HCT116 (cell line): ENCODE data around the gene RGS7. TPM values are rescaled to one million over a fixed set of nuclear protein-coding genes. Genes with fewer than 3 reads are reported as not detected.

ENCODE experiments used
- ATAC-seq: fragments of 200-7000 bp; cut with Tn5 transposase; 2 replicates; pipeline ENCODE4 v1.9.1; 2020; ENCODE audit warnings: mild to moderate bottlenecking, moderate library complexity
- BruUV-seq: library from RNA; stranded (reverse); fragments of 400-500 nt; replicated peaks from 2 replicates; lab custom pipeline; 2021; lab: Mats Ljungman, UMichigan
- CTCF ChIA-PET: fragments of 300-600 bp; sonication (Branson Sonifier 250); formaldehyde crosslinking; loops from one replicate; lab custom pipeline; 2021; ENCODE audit warnings: antibody characterized with exemption; lab: Charles Lee
- POLR2A ChIA-PET: fragments of 300-600, 350-600 bp; sonication (Branson Sonifier 250); formaldehyde crosslinking; loops from one replicate; lab custom pipeline; 2021; ENCODE audit warnings: antibody characterized with exemption; lab: Charles Lee
- RAD21 ChIA-PET, 2 experiments: fragments of 300-600 bp; sonication (Branson Sonifier 250); formaldehyde crosslinking; loops; one replicate each; lab custom pipeline; 2023; ENCODE audit warnings: low total read pairs in 2 of 2; ENCODE audit not compliant: uncharacterized antibody in 2 of 2, unreplicated experiment in 2 of 2, low non-redundant PET in 1 of 2; lab: Charles Lee
- DNase-seq: peaks from one replicate; pipeline ENCODE4 v3.0.0-alpha.2; 2010; ENCODE audit warnings: low read depth, low spot score
- H2AFZ ChIP-seq: fragments of 200-600 bp; shearing (Covaris generic), sonication (generic); 2 replicates; pipeline ENCODE4 v1.6.1; 2017; ENCODE audit warnings: low read depth, mixed run types, mixed read lengths, antibody characterized with exemption, low read length; ENCODE audit not compliant: poor library complexity, severe bottlenecking
- H3K27ac ChIP-seq: 2 replicates; pipeline ENCODE4 v1.5.1; 2012; ENCODE audit warnings: low read depth, low read length
- H3K27me3 ChIP-seq: fragments of 200-600 bp; sonication (generic); 2 replicates; pipeline ENCODE4 v1.6.1; 2016; ENCODE audit warnings: mixed run types, low read length, mixed read lengths; ENCODE audit not compliant: insufficient read depth
- H3K36me3 ChIP-seq, 2 experiments: fragments of 200-500 bp in 1 of 2; fragments of 200-600 bp in 1 of 2; sonication (Bioruptor generic) in 1 of 2; sonication (generic) in 1 of 2; 2 replicates each; pipeline versions ENCODE4 v1.5.1 to v1.6.1; 2014 to 2016; ENCODE audit warnings: low read length in 2 of 2, inconsistent platforms in 1 of 2, mixed read lengths in 1 of 2, mixed run types in 1 of 2; ENCODE audit not compliant: insufficient read depth in 2 of 2, control insufficient read depth in 1 of 2
- H3K4me1 ChIP-seq, 2 experiments: fragments of 200-600 bp in 1 of 2; sonication (generic) in 1 of 2; 2 replicates each; pipeline versions ENCODE4 v1.5.1 to v1.6.1; 2012 to 2017; ENCODE audit warnings: low read length in 2 of 2, inconsistent platforms in 1 of 2, mild to moderate bottlenecking in 1 of 2, mixed read lengths in 1 of 2, mixed run types in 1 of 2, moderate library complexity in 1 of 2; ENCODE audit not compliant: insufficient read depth in 2 of 2, control insufficient read depth in 1 of 2
- H3K4me2 ChIP-seq: fragments of 200-600 bp; sonication (generic); 2 replicates; pipeline ENCODE4 v1.6.1; 2017; ENCODE audit warnings: mixed run types, low read length, mixed read lengths
- H3K4me3 ChIP-seq, 2 experiments: fragments of 200-600 bp in 1 of 2; sonication (generic) in 1 of 2; replicated peaks in 1 of 2; 2 replicates each; pipeline ENCODE4 v1.5.1; 2011 to 2016; ENCODE audit warnings: low read length in 2 of 2, control low read depth in 1 of 2, low read depth in 1 of 2, mild to moderate bottlenecking in 1 of 2, mixed read lengths in 1 of 2, mixed run types in 1 of 2
- H3K79me2 ChIP-seq: fragments of 200-600 bp; sonication (generic); 2 replicates; pipeline ENCODE4 v1.6.1; 2017; ENCODE audit warnings: mild to moderate bottlenecking, mixed run types, low read length, moderate library complexity, mixed read lengths; ENCODE audit not compliant: insufficient read depth
- H3K9ac ChIP-seq: fragments of 200-600 bp; sonication (generic); 2 replicates; pipeline ENCODE4 v1.6.1; 2016; ENCODE audit warnings: low read length, mixed read lengths
- H3K9me2 ChIP-seq: fragments of 200-600 bp; sonication (generic), shearing (Covaris generic); 2 replicates; pipeline ENCODE4 v1.6.1; 2017; ENCODE audit warnings: mixed run types, mild to moderate bottlenecking, moderate library complexity; ENCODE audit not compliant: insufficient read depth
- H3K9me3 ChIP-seq, 2 experiments: fragments of 200-500 bp in 1 of 2; fragments of 200-600 bp in 1 of 2; sonication (Bioruptor generic) in 1 of 2; sonication (generic) in 1 of 2; 2 replicates each; pipeline ENCODE4 v1.6.1; 2014 to 2017; ENCODE audit warnings: low read length in 2 of 2, mixed read lengths in 2 of 2, inconsistent platforms in 1 of 2, low read depth in 1 of 2, mild to moderate bottlenecking in 1 of 2, mixed run types in 1 of 2, moderate library complexity in 1 of 2; ENCODE audit not compliant: control insufficient read depth in 1 of 2, insufficient read depth in 1 of 2
- H4K20me1 ChIP-seq: fragments of 200-600 bp; sonication (generic), shearing (Covaris generic); 2 replicates; pipeline ENCODE4 v1.6.1; 2017; ENCODE audit warnings: mixed run types, mild to moderate bottlenecking, moderate library complexity; ENCODE audit not compliant: insufficient read depth
- ATF3 ChIP-seq: IDR thresholded peaks from 2 replicates; pipeline ENCODE4 v1.6.1; 2012
- CEBPB ChIP-seq: IDR thresholded peaks from 2 replicates; pipeline ENCODE4 v1.6.1; 2012; ENCODE audit warnings: low read depth
- CTCF ChIP-seq, 3 experiments: fragments of 200-600 bp in 1 of 3; sonication (generic) in 1 of 3; IDR thresholded peaks in 2 of 3; conservative IDR thresholded peaks in 1 of 3; 2 replicates each; pipeline ENCODE4 v1.5.1; 2012 to 2017; ENCODE audit warnings: low read depth in 2 of 3, low read length in 2 of 3, antibody characterized with exemption in 1 of 3, borderline replicate concordance in 1 of 3, control low read depth in 1 of 3, mild to moderate bottlenecking in 1 of 3, mixed read lengths in 1 of 3, mixed run types in 1 of 3, moderate library complexity in 1 of 3; ENCODE audit not compliant: insufficient read depth in 1 of 3
- EGR1 ChIP-seq: IDR thresholded peaks from 2 replicates; pipeline ENCODE4 v1.6.1; 2012; ENCODE audit warnings: low read depth
- ELF1 ChIP-seq: IDR thresholded peaks from 2 replicates; pipeline ENCODE4 v1.6.1; 2012; ENCODE audit warnings: low read depth, borderline replicate concordance
- FOSL1 ChIP-seq: IDR thresholded peaks from 2 replicates; pipeline ENCODE4 v1.6.1; 2012; ENCODE audit warnings: low read depth
- JUND ChIP-seq: IDR thresholded peaks from 2 replicates; pipeline ENCODE4 v1.6.1; 2012
- MAX ChIP-seq: IDR thresholded peaks from 2 replicates; pipeline ENCODE4 v1.6.1; 2012
- POLR2A ChIP-seq: IDR thresholded peaks from 2 replicates; pipeline ENCODE4 v1.7.0; 2011; ENCODE audit warnings: borderline replicate concordance; ENCODE audit not compliant: insufficient read depth, insufficient read length; ENCODE audit errors: extremely low read depth
- POLR2AphosphoS5 ChIP-seq: IDR thresholded peaks from 2 replicates; pipeline ENCODE4 v1.6.1; 2011; ENCODE audit warnings: mild to moderate bottlenecking, low read depth, low read length, moderate library complexity
- RAD21 ChIP-seq: IDR thresholded peaks from 2 replicates; pipeline ENCODE4 v1.6.1; 2012; ENCODE audit warnings: low read depth, mild to moderate bottlenecking
- SIN3A ChIP-seq: IDR thresholded peaks from 2 replicates; pipeline ENCODE4 v1.6.1; 2012; ENCODE audit warnings: low read depth
- SP1 ChIP-seq: IDR thresholded peaks from 2 replicates; pipeline ENCODE4 v1.6.1; 2012; ENCODE audit warnings: low read depth
- SRF ChIP-seq: IDR thresholded peaks from 2 replicates; pipeline ENCODE4 v1.6.1; 2012; ENCODE audit warnings: low read depth
- ZFX ChIP-seq: fragments of 450-650 bp; IDR thresholded peaks from 2 replicates; pipeline ENCODE4 v1.6.1; 2017
- ZNF274 ChIP-seq: fragments of 200-500 bp; sonication (Bioruptor generic); IDR thresholded peaks from 2 replicates; pipeline ENCODE4 v1.6.1; 2014; ENCODE audit warnings: mild to moderate bottlenecking, low read depth, low read length, inconsistent platforms
- intact Hi-C: fragments of 100-400 bp; cut with micrococcal nuclease; formaldehyde crosslinking; loops from 2 replicates; pipeline ENCODE4 v1.10.0; 2022
- total RNA-seq: library from RNA; stranded (reverse); gene quantifications from one replicate; pipeline ENCODE4 v1.2.1, GENCODE V29; 2021; ENCODE audit not compliant: unreplicated experiment

RGS7 gene
- total RNA-seq, 1 experiment from 2014 or later = not detected

GRCh38 chr1:240833075-240833474, 523.9 kb downstream of the RGS7 start (continued):
- TF ChIP-seq JUND (no peak), ELF1 (no peak), POLR2AphosphoS5 (no peak), CEBPB (no peak)

- TF ChIP-seq CTCF (IDR thresholded peaks at IDR 0.05 in 2 of 3, conservative IDR thresholded peaks at IDR 0.05 in 1 of 3; ENCODE audit: borderline replicate concordance in 1 of 3, insufficient read depth in 1 of 3, low read depth in 2 of 3, low read length in 2 of 3) = 0 out of 6 replicates have a peak, but pooled peaks of 1 of the 3 experiments have one; percentile 10
- TF ChIP-seq SRF = no peak
- DNase-seq (no peak), ATAC-seq (no peak)
- Histone ChIP-seq H3K27ac (no peak overlapping the region), H3K79me2 (no peaks in the 10 kb centered on the region), H3K9me2 (no peaks in the 10 kb centered on the region), H3K9me3 (peaks cover 8 to 11% of the 10 kb centered on the region in 2 experiments; a peak in 2 of 4 replicates), H3K4me3 (no peak overlapping the region), H3K4me1 (no peaks in the 10 kb centered on the region), H3K36me3 (no peaks in the 10 kb centered on the region), H3K4me2 (no peak overlapping the region), H3K9ac (no peak overlapping the region), H3K27me3 (no peaks in the 10 kb centered on the region), H4K20me1 (no peaks in the 10 kb centered on the region), H2AFZ (no peak overlapping the region)
- BruUV-seq = no TSS peak
- POLR2A ChIA-PET = no interaction called here
- intact Hi-C loops = no loop called here
- CTCF ChIA-PET = no interaction called here
- RAD21 ChIA-PET = no interaction called here
These were observed 525.1 kb downstream of the RGS7 start for GRCh38 chr1:240831922-240832321.

- no peak overlapping the region for H3K9ac ChIP-seq
- ChIA-PET CTCF (no interaction called here), POLR2A (no interaction called here), RAD21 (no interaction called here)
- DNase-seq = no peak
- no peaks in the 10 kb centered on the region for H3K36me3 ChIP-seq
- no peaks in the 10 kb centered on the region for H4K20me1 ChIP-seq
- H3K9me2 ChIP-seq = no peaks in the 10 kb centered on the region
- no peaks in the 10 kb centered on the region for H3K27me3 ChIP-seq
- intact Hi-C loops = no loop called here
- no peak for TF ChIP-seq SP1
- TF ChIP-seq EGR1 = no peak
- TF ChIP-seq CTCF (IDR thresholded peaks at IDR 0.05 in 2 of 3, conservative IDR thresholded peaks at IDR 0.05 in 1 of 3; ENCODE audit: borderline replicate concordance in 1 of 3, insufficient read depth in 1 of 3, low read depth in 2 of 3, low read length in 2 of 3) = no peak
- no peak for TF ChIP-seq FOSL1
- TF ChIP-seq MAX = no peak
- no peak for TF ChIP-seq ZNF274
- no peak for TF ChIP-seq POLR2AphosphoS5
- TF ChIP-seq CEBPB = no peak
- TF ChIP-seq ZFX = no peak
- no peak for TF ChIP-seq JUND
- TF ChIP-seq SIN3A = no peak
- TF ChIP-seq ATF3 = no peak
- no peak for TF ChIP-seq RAD21
- TF ChIP-seq POLR2A = no peak
- no peak overlapping the region for H3K4me3 ChIP-seq
- no peak overlapping the region for H2AFZ ChIP-seq
- no peak for ATAC-seq
- no TSS peak for BruUV-seq
- H3K27ac ChIP-seq = no peak overlapping the region
- peaks cover 7 to 11% of the 10 kb centered on the region in 2 experiments; a peak in 2 of 4 replicates for H3K9me3 ChIP-seq
- no peaks in the 10 kb centered on the region for H3K4me1 ChIP-seq
- H3K4me2 ChIP-seq = no peak overlapping the region
- no peaks in the 10 kb centered on the region for H3K79me2 ChIP-seq
These were observed 525.8 kb downstream of the RGS7 start for GRCh38 chr1:240831191-240831631.
